ENCODE data around the gene HNRNPF. TPM values are rescaled to one million over a fixed set of nuclear protein-coding genes. Genes with fewer than 3 reads are reported as not detected.

The HNRNPF gene
- total and polyA plus RNA-seq, 2 of the 4 experiments (the other 2 are of a cell fraction): 169 to 207 TPM

GRCh38 chr10:43342279-43343125, 66.5 kb downstream of the HNRNPF start:
- no peak overlapping the region for H2BK20ac ChIP-seq (ENCODE audit: low read depth, low read length)
- no peak overlapping the region for H3K27ac ChIP-seq (ENCODE audit: insufficient read depth, low read length)
- POLR2A ChIA-PET (ENCODE audit: unreplicated experiment): interaction anchor here (0.6 kb wide), 1 partner anchor 11 kb away, joined by 5 read pairs; no protein-coding TSS in a partner anchor
- no peak overlapping the region for H3K4ac ChIP-seq (ENCODE audit: low read depth, low read length)
- H3K4me2 ChIP-seq (ENCODE audit: low read depth, low read length): no peak overlapping the region
- no peaks in the 10 kb centered on the region for H3K9me3 ChIP-seq (ENCODE audit: control insufficient read depth, insufficient read depth, low read length)
- H2AFZ ChIP-seq (replicated peaks; ENCODE audit: low read length, poor library complexity): no peak overlapping the region
- H3K79me1 ChIP-seq (ENCODE audit: low read depth in 1 of 2, low read length in 2 of 2): no peaks in the 10 kb centered on the region
- in situ Hi-C loops (cut with MboI; ENCODE audit: low sequenced_read_pairs): no loop called here
- no peak overlapping the region for H4K8ac ChIP-seq (ENCODE audit: low read depth in 2 of 2, low read length in 2 of 2)
- H3K9ac ChIP-seq (ENCODE audit: low read depth, low read length): no peak overlapping the region
- H4K5ac ChIP-seq (ENCODE audit: low read depth, low read length): no peak overlapping the region
- H4K91ac ChIP-seq (ENCODE audit: insufficient read depth, low read depth, low read length): no peak overlapping the region
- H2AK5ac ChIP-seq (ENCODE audit: low read depth, low read length): no peak overlapping the region
- no peak for ATAC-seq (ENCODE audit: low read depth)
- no peak overlapping the region for H2BK15ac ChIP-seq (ENCODE audit: low read depth, low read length)
- intact Hi-C loops (cut with micrococcal nuclease): loop anchor here (10.0 kb wide), 1 partner anchor 138 kb away; no protein-coding TSS in a partner anchor
- H3K18ac ChIP-seq (ENCODE audit: low read depth, low read length): no peak overlapping the region
- no peak for DNase-seq
- TF ChIP-seq MAZ (IDR thresholded peaks at IDR 0.05; ENCODE audit: borderline replicate concordance, low read depth, low read length) (no peak), USF2 (IDR thresholded peaks at IDR 0.05; ENCODE audit: low read depth, low read length) (no peak), CHD1 (IDR thresholded peaks at IDR 0.05; ENCODE audit: low read depth, low read length) (no peak), NFE2L2 (IDR thresholded peaks at IDR 0.05; ENCODE audit: low read depth, low read length) (no peak), CEBPB (IDR thresholded peaks at IDR 0.05; ENCODE audit: low read depth, low read length) (no peak), FOS (IDR thresholded peaks at IDR 0.05; ENCODE audit: low read depth, low read length) (no peak), RCOR1 (IDR thresholded peaks at IDR 0.05; ENCODE audit: insufficient replicate concordance, low read length) (no peak), BHLHE40 (IDR thresholded peaks at IDR 0.05; ENCODE audit: low read depth, low read length) (no peak), RAD21 (IDR thresholded peaks at IDR 0.05; ENCODE audit: low read length) (no peak)
- TF ChIP-seq, protein P1, sequence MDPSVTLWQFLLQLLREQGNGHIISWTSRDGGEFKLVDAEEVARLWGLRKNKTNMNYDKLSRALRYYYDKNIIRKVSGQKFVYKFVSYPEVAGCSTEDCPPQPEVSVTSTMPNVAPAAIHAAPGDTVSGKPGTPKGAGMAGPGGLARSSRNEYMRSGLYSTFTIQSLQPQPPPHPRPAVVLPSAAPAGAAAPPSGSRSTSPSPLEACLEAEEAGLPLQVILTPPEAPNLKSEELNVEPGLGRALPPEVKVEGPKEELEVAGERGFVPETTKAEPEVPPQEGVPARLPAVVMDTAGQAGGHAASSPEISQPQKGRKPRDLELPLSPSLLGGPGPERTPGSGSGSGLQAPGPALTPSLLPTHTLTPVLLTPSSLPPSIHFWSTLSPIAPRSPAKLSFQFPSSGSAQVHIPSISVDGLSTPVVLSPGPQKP (IDR thresholded peaks at IDR 0.05; ENCODE audit: borderline replicate concordance, low read depth, low read length): no peak
- CTCF ChIA-PET: interaction anchor here (0.6 kb wide), 1 partner anchor 119 kb away, joined by 4 read pairs; no protein-coding TSS in a partner anchor
- no peak overlapping the region for H3K4me3 ChIP-seq (ENCODE audit: insufficient read depth, low read depth, low read length)
- dilution Hi-C loops (cut with HindIII; ENCODE audit: low sequenced_read_pairs, unreplicated experiment): no loop called here
- no peaks in the 10 kb centered on the region for H3K4me1 ChIP-seq (ENCODE audit: control insufficient read depth, insufficient read depth, low read length)
- 94% methylated on average over 6 of the region's 49 CpGs; no CpG with 5 or more reads in 1 of the 2 experiments for WGBS, 2 experiments (ENCODE audit: extremely low coverage in 2 of 2, insufficient read length in 1 of 2)
- no peak overlapping the region for H2BK5ac ChIP-seq (ENCODE audit: low read depth, low read length, poor library complexity, severe bottlenecking)
- H4K20me1 ChIP-seq (ENCODE audit: insufficient read depth, low read length): no peaks in the 10 kb centered on the region
- H3K23ac ChIP-seq (ENCODE audit: low read depth, low read length): no peak overlapping the region
- no peaks in the 10 kb centered on the region for H3K36me3 ChIP-seq (ENCODE audit: control insufficient read depth, insufficient read depth, low read length)
- no peak overlapping the region for H2AK9ac ChIP-seq (replicated peaks; ENCODE audit: low read depth, low read length, poor library complexity)
- H3K56ac ChIP-seq (ENCODE audit: extremely low read depth, insufficient read depth, low read length): no peak overlapping the region
- no TSS peak for BruUV-seq (replicated peaks)
- no peaks in the 10 kb centered on the region for H3K9me1 ChIP-seq (ENCODE audit: insufficient read depth, low read length)
- peaks cover 14% of the 10 kb centered on the region for H3K27me3 ChIP-seq (ENCODE audit: control insufficient read depth, insufficient read depth, low read length)
- H3K14ac ChIP-seq (replicated peaks; ENCODE audit: low read depth, low read length): no peak overlapping the region
- H2BK120ac ChIP-seq (ENCODE audit: low read depth, low read length): no peak overlapping the region
